ENCODE data around the gene HAUS8.
A peak's percentile ranks its signal among the peaks of the same experiment; 100 is the strongest.
"Not testable (repeated sequence)": the region's sequence is repeated elsewhere in the genome, so short reads cannot be mapped to it uniquely, and the experiment has no call there.

HAUS8 gene

GRCh38 chr19:17075035-17075863, at the start of gene HAUS8, which contains the start of gene MYO9B:
HAUS8 (minus strand) TSS chr19:17075452; CDS start chr19:17075422, 30 bp downstream.
MYO9B (plus strand) TSS chr19:17075777; CDS start chr19:17101718, 25,941 bp downstream.
- DNase-seq (ENCODE audit: low read depth in 2 of 2) = peak; percentile 98 to 99

- DNase-seq (ENCODE audit: low read depth in 2 of 2) = no peak
Observed at GRCh38 chr19:17124025-17124424, 48.8 kb upstream of the HAUS8 start.

DNA sequence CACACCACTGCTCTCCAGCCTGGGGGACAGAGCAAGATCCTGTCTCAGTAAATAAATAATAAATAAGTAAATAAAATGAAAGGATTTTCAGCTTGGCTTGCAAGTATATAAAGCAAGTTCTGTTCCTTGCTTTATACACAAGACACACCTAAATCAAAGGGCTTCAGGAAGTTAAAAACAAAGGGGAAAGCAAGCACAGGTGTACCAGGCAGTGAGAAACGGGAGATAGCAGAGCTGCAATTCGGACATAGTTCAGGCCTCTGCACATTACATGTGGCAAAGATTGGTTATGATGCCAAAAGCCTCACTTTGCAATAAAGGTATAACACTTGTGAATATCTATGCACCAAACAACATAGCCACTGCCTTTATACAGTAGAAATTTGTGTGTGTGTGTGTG, 47.8 kb upstream of the HAUS8 start:
- DNase-seq (ENCODE audit: low read depth in 2 of 2) = no peak

GRCh38 chr19:17121736-17122293, 46.6 kb upstream of the HAUS8 start:
- DNase-seq (ENCODE audit: low read depth in 2 of 2) = no peak

GRCh38 chr19:17118957-17119356, 43.7 kb upstream of the HAUS8 start:
- DNase-seq (ENCODE audit: low read depth in 2 of 2) = no peak

GRCh38 chr19:17116996-17117702, 41.9 kb upstream of the HAUS8 start:
- no peak for DNase-seq (ENCODE audit: low read depth in 2 of 2)

- no peak for DNase-seq (ENCODE audit: low read depth in 2 of 2)
Observed at GRCh38 chr19:17114414-17114831, 39.2 kb upstream of the HAUS8 start.

- DNase-seq (ENCODE audit: low read depth in 2 of 2) = no peak
Observed at GRCh38 chr19:17113127-17113785, 38.0 kb upstream of the HAUS8 start.

DNA sequence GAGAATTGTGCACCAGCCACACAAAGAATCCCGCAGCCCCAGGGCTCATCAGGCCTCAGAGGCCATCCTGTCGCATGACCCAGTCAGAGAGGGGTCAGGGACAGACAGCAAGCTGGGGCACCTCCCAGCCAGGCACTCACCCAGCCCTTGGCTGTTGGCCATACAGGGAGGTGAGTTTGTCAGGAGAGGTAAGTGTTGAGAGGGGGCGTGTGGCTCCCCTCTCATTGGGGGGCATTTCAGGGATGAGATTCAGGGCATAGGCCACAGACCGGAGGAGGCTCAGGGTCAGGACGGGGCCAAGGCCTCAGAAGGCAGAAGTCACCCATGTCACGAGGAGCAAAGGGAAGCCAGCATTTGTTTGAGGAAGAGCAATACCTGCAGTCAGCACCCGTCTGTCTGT, 37.4 kb upstream of the HAUS8 start:
- no peak for DNase-seq (ENCODE audit: low read depth in 2 of 2)

- no peak for DNase-seq (ENCODE audit: low read depth in 2 of 2)
Observed at GRCh38 chr19:17112271-17112670, 37.0 kb upstream of the HAUS8 start.

- no peak for DNase-seq (ENCODE audit: low read depth in 2 of 2)
Observed at GRCh38 chr19:17111766-17112165, 36.5 kb upstream of the HAUS8 start.

GRCh38 chr19:17110599-17110966, 35.3 kb upstream of the HAUS8 start:
- no peak for DNase-seq (ENCODE audit: low read depth in 2 of 2)

- no peak for DNase-seq (ENCODE audit: low read depth in 2 of 2)
Observed at GRCh38 chr19:17109962-17110598, 34.8 kb upstream of the HAUS8 start.

GRCh38 chr19:17109300-17109699, 34.0 kb upstream of the HAUS8 start:
- DNase-seq (ENCODE audit: low read depth in 2 of 2) = no peak

GRCh38 chr19:17108453-17108784, 33.2 kb upstream of the HAUS8 start:
- no peak for DNase-seq (ENCODE audit: low read depth in 2 of 2)

GRCh38 chr19:17107546-17108452, 32.5 kb upstream of the HAUS8 start:
- no peak for DNase-seq (ENCODE audit: low read depth in 2 of 2)

DNA sequence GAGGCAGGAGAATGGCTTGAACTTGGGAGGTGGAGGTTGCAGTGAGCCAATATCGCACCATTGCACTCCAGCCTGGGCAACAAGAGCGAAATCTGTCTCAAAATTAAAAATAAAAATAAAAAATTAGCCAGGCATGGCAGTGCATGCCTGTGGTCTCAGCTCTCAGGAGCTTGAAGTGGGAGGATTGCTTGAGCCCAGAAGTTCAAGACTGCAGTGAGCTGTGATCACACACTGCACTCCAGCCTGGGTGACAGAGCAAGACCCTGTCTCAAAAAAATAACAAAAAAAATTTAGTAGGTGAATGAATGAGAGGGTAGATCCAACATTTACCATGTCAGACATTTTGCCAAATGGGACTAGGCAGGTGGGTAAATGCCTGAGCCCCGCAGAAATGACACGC, 31.7 kb upstream of the HAUS8 start:
- DNase-seq (ENCODE audit: low read depth in 2 of 2) = not testable (repeated sequence)

DNA sequence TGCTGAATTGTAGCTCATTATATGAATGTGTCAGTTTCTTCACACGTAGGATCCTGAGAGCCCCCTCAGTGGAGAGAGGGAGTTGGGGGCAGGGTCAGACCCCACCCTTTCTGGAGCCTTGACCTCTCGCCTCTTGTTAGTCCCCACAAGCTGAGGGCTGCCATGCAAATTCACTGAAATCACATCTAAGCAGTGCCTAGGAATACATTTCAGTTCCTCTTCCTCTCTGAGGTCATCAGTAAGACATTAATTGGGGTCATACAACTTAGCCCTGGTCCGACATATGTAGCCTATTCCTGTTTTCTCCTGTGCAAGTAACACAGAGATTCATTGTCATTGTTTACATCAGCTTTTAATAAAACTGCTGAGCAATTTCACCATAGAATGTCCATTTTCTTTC, 30.3 kb upstream of the HAUS8 start:
- DNase-seq (ENCODE audit: low read depth in 2 of 2) = no peak

GRCh38 chr19:17104679-17105078, 29.4 kb upstream of the HAUS8 start:
- DNase-seq (ENCODE audit: low read depth in 2 of 2) = no peak

DNA sequence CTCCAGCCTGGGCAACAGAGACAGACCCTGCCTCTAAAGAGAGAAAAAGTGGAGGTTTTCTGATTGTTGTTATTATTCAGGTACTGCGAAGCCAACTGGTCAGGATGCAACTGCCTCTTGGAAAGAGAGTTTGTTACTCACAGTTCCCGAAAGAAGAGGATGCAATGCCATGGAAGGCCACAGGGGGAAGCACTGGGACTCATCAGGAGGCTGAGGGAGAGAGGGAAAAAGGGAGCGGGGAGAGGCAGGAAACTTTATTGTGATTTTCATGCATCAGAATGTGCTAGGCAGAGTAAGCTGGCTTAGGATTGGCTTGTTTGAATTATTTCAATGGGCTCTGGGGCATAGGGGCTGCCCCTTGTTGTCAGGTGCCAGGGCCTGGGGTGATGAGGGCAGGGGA, 27.9 kb upstream of the HAUS8 start:
- DNase-seq (ENCODE audit: low read depth in 2 of 2) = no peak

Measured in stimulated activated CD8-positive, alpha-beta memory T cell treated with anti-CD3 and anti-CD28 coated beads, Interleukin-2, amount 100 ng/mL, for 1 hour (primary cell).